Parathyroid adenoma (tissue), 2 donors: Measurements from ENCODE around the gene MTCH2.

Experiments
- H2AFZ ChIP-seq: fragments of 300-600 bp; sonication (generic); one replicate; pipeline ENCODE4 v1.7.0; 2017; ENCODE audit warnings: antibody characterized with exemption, mild to moderate bottlenecking
- H3K27ac ChIP-seq: fragments of 300-600 bp; sonication (generic); one replicate; pipeline ENCODE4 v1.7.0; 2017
- H3K27me3 ChIP-seq: fragments of 300-600 bp; sonication (generic); one replicate; pipeline ENCODE4 v1.7.0; 2017; ENCODE audit warnings: low read length; ENCODE audit not compliant: control insufficient read depth, insufficient read depth
- H3K36me3 ChIP-seq: fragments of 300-600 bp; sonication (generic); one replicate; pipeline ENCODE4 v1.7.0; 2017; ENCODE audit warnings: low read length; ENCODE audit not compliant: control insufficient read depth, insufficient read depth
- H3K4me1 ChIP-seq: fragments of 300-600 bp; sonication (generic); one replicate; pipeline ENCODE4 v1.7.0; 2017; ENCODE audit warnings: control low read depth
- H3K4me2 ChIP-seq: fragments of 300-600 bp; sonication (generic); one replicate; pipeline ENCODE4 v1.7.0; 2017; ENCODE audit warnings: low read length
- H3K4me3 ChIP-seq: fragments of 300-600 bp; sonication (generic); one replicate; pipeline ENCODE4 v1.7.0; 2017; ENCODE audit warnings: low read depth, low read length
- H3K79me2 ChIP-seq: fragments of 300-600 bp; sonication (generic); one replicate; pipeline ENCODE4 v1.7.0; 2017; ENCODE audit warnings: control low read depth
- H3K9ac ChIP-seq: fragments of 300-600 bp; sonication (generic); one replicate; pipeline ENCODE4 v1.7.0; 2017; ENCODE audit warnings: mild to moderate bottlenecking
- H3K9me3 ChIP-seq: fragments of 300-600 bp; sonication (generic); one replicate; pipeline ENCODE4 v1.7.0; 2017; ENCODE audit warnings: low read length; ENCODE audit not compliant: control insufficient read depth
- TF ChIP-seq, protein P1 (sequence below): fragments of 300-600 bp; sonication (generic); IDR thresholded peaks from one replicate; pipeline ENCODE4 v1.7.0; 2017; ENCODE audit warnings: antibody characterized with exemption, mild to moderate bottlenecking
- donor health status: primary hyperparathyroidism.

The MTCH2 gene

DNA sequence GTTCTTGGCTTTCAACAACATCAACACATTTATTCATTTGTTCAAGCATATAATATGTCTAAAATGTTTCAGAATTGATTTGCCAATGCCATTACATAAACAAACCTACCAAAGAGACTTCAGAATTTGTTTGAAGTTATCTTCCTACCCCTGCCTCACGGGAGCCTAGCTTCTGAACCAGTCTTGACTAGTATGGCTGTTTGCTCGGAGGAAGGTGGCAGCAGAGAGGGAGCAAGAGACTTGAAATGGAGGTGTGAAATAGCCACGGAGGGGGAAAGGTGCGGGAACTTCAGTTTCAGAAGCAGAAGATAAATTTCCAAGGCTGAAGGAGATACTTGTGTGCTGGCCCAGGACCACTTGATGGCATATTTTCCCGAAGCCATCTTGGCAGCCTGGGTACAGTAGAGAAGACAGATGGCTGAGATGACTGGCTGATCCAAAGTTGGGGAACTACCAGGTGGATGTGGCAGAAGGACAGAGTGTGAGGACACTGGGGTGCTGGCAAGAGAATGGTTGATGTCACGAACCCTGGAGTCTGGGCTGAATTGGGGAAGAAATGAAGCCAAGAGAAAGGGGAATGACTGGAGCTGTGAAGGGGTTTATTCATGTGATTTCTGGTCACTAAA, 14.0 kb upstream of the MTCH2 start:
- no peaks in the 10 kb centered on the region for H3K4me1 ChIP-seq
- H3K9me3 ChIP-seq: no peaks in the 10 kb centered on the region
- no peaks in the 10 kb centered on the region for H3K79me2 ChIP-seq
- no peak overlapping the region for H3K27ac ChIP-seq
- H3K4me3 ChIP-seq: no peak overlapping the region
- no peaks in the 10 kb centered on the region for H3K36me3 ChIP-seq
- TF ChIP-seq, protein P1, sequence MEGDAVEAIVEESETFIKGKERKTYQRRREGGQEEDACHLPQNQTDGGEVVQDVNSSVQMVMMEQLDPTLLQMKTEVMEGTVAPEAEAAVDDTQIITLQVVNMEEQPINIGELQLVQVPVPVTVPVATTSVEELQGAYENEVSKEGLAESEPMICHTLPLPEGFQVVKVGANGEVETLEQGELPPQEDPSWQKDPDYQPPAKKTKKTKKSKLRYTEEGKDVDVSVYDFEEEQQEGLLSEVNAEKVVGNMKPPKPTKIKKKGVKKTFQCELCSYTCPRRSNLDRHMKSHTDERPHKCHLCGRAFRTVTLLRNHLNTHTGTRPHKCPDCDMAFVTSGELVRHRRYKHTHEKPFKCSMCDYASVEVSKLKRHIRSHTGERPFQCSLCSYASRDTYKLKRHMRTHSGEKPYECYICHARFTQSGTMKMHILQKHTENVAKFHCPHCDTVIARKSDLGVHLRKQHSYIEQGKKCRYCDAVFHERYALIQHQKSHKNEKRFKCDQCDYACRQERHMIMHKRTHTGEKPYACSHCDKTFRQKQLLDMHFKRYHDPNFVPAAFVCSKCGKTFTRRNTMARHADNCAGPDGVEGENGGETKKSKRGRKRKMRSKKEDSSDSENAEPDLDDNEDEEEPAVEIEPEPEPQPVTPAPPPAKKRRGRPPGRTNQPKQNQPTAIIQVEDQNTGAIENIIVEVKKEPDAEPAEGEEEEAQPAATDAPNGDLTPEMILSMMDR: no peak
- no peaks in the 10 kb centered on the region for H3K27me3 ChIP-seq
- H2AFZ ChIP-seq: no peak overlapping the region
- H3K4me2 ChIP-seq: no peak overlapping the region
- no peak overlapping the region for H3K9ac ChIP-seq

DNA sequence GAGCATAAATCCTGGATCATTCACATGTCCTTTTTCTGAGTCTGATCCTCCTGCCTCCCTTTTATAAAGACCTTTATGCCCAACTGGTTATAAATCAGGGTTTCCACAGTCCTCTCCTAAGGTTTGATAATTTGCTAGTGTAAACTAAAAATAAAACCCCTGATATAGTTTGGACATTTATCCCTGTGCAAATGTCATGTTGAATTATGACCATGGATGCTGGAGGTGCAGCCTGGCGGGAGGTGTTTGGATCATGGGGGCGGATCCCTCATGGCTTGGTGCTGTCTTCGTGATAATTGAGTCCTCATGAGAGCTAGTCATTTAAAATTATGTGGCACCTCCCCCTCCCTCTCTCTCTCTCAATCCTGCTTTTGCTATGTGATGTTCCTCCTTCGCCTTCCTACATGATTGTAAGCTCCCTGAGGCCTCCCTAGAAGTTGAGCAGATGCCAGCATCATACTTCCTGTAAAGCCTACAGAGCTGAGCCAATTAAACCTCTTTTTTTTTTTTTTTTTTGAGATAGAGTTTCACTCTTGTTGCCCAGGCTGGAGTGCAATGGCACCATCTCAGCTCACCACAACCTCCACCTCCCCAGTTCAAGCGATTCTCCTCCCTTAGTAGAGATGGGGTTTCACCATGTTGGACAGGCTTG, 9.6 kb upstream of the MTCH2 start:
- TF ChIP-seq, protein P1: no peak
- no peak overlapping the region for H2AFZ ChIP-seq

DNA sequence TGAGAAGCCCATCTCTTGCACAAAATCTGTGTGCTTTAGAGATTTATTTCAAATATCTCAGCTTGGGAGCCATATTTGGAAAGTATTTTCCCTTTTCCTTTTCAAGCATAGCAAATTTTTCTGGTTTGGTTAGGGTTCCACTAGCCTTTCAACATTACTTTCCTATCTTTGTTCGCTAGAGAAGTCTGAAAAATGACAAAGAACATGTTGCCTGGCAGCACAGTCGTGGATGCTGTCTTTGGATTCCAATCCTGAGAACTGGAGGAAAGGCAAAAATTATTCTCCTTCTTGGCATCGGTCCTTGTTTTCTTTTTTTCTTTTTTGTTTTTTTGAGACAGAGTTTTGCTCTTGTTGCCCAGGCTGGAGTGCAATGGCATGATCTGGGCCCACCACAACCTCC, 6.9 kb upstream of the MTCH2 start:
- H3K4me1 ChIP-seq: no peaks in the 10 kb centered on the region
- no peak overlapping the region for H3K9ac ChIP-seq
- H3K27me3 ChIP-seq: no peaks in the 10 kb centered on the region
- TF ChIP-seq, protein P1: no peak
- H3K79me2 ChIP-seq: no peaks in the 10 kb centered on the region
- no peak overlapping the region for H3K27ac ChIP-seq
- no peak overlapping the region for H3K4me2 ChIP-seq
- H3K4me3 ChIP-seq: no peak overlapping the region
- H2AFZ ChIP-seq: no peak overlapping the region
- H3K36me3 ChIP-seq: no peaks in the 10 kb centered on the region
- no peaks in the 10 kb centered on the region for H3K9me3 ChIP-seq

More for the DNA sequence above, 9.6 kb upstream of the MTCH2 start:
- H3K27ac ChIP-seq: no peak overlapping the region
- H3K4me3 ChIP-seq: no peak overlapping the region
- no peaks in the 10 kb centered on the region for H3K27me3 ChIP-seq
- H3K4me2 ChIP-seq: no peak overlapping the region
- H3K4me1 ChIP-seq: no peaks in the 10 kb centered on the region
- no peaks in the 10 kb centered on the region for H3K9me3 ChIP-seq
- no peaks in the 10 kb centered on the region for H3K79me2 ChIP-seq
- no peak overlapping the region for H3K9ac ChIP-seq
- H3K36me3 ChIP-seq: no peaks in the 10 kb centered on the region

DNA sequence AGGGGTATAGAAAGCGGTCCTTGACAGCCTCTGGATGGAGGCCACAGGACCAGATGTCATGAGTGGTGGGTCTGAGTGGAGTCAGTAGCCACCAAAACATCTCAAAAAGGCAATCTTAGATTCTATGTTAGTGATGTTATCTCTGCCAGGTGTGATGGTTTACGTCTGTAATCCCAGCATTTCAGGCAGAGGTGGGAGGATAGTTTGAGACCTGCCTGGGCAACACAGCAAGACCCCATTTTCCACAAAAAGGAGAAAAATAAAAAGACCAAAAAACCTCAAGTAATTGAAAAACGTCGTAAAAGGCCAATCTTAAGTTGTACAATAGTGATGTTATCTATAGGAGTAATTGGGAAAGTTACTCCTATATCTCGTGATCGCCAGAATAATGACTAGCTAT, 3.7 kb upstream of the MTCH2 start:
- peaks cover 7% of the 10 kb centered on the region for H3K4me1 ChIP-seq

More for the DNA sequence above, 3.7 kb upstream of the MTCH2 start:
- TF ChIP-seq, protein P1: no peak
- Histone ChIP-seq H3K9me3 (no peaks in the 10 kb centered on the region), H3K4me3 (no peak overlapping the region), H3K36me3 (no peaks in the 10 kb centered on the region), H3K79me2 (peaks cover 2% of the 10 kb centered on the region), H3K9ac (no peak overlapping the region), H3K27ac (no peak overlapping the region), H2AFZ (no peak overlapping the region), H3K27me3 (no peaks in the 10 kb centered on the region), H3K4me2 (no peak overlapping the region)
